Loucy (cell line): ENCODE results near the gene TMEM200C.

Source experiments
- H2AFZ ChIP-seq: fragments of 200-600 bp; sonication (generic); 2 replicates; pipeline ENCODE4 v1.6.0; 2016; ENCODE audit warnings: antibody characterized with exemption, mild to moderate bottlenecking, low read length, moderate library complexity
- H3F3A ChIP-seq: fragments of 200-600 bp; 2 replicates; pipeline ENCODE4 v1.6.0; 2016; ENCODE audit warnings: antibody characterized with exemption, low read depth, mild to moderate bottlenecking
- H3K27me3 ChIP-seq: fragments of 200-600 bp; sonication (generic); 2 replicates; pipeline ENCODE4 v1.6.1; 2014; ENCODE audit warnings: low read length, mild to moderate bottlenecking; ENCODE audit not compliant: insufficient read depth, poor library complexity, severe bottlenecking
- H3K36me3 ChIP-seq: fragments of 200-600 bp; sonication (generic); 2 replicates; pipeline ENCODE4 v1.6.1; 2016; ENCODE audit warnings: low read length; ENCODE audit not compliant: insufficient read depth
- H3K4me1 ChIP-seq: fragments of 200-600 bp; sonication (generic); 2 replicates; pipeline ENCODE4 v1.5.1; 2014; ENCODE audit warnings: low read length, mild to moderate bottlenecking; ENCODE audit not compliant: insufficient read depth, poor library complexity, severe bottlenecking
- H3K4me2 ChIP-seq: fragments of 200-600 bp; sonication (generic); 2 replicates; pipeline ENCODE4 v1.6.0; 2014; ENCODE audit warnings: antibody characterized with exemption, low read length, low read depth, mild to moderate bottlenecking; ENCODE audit not compliant: poor library complexity, severe bottlenecking
- H3K4me3 ChIP-seq: fragments of 200-600 bp; sonication (generic); 2 replicates; pipeline ENCODE4 v1.5.1; 2014; ENCODE audit warnings: low read length, mild to moderate bottlenecking, mixed read lengths; ENCODE audit not compliant: poor library complexity, severe bottlenecking
- H3K79me2 ChIP-seq: fragments of 200-600 bp; sonication (generic); 2 replicates; pipeline ENCODE4 v1.6.1; 2014; ENCODE audit warnings: low read length; ENCODE audit not compliant: insufficient read depth
- H3K9ac ChIP-seq: fragments of 200-600 bp; sonication (generic); 2 replicates; pipeline ENCODE4 v1.6.0; 2014; ENCODE audit warnings: mild to moderate bottlenecking, low read depth, low read length, moderate library complexity; ENCODE audit not compliant: poor library complexity, severe bottlenecking
- H3K9me2 ChIP-seq: fragments of 200-600 bp; sonication (generic); replicated peaks from 2 replicates; pipeline ENCODE4 v1.6.1; 2016; ENCODE audit warnings: low read depth, low read length, mixed read lengths
- H3K9me3 ChIP-seq: fragments of 200-600 bp; sonication (generic); 2 replicates; pipeline ENCODE4 v1.6.1; 2014; ENCODE audit warnings: mild to moderate bottlenecking, antibody characterized with exemption, low read length, low read depth; ENCODE audit not compliant: insufficient read depth
- H4K20me1 ChIP-seq: fragments of 200-600 bp; sonication (generic); 2 replicates; pipeline ENCODE4 v1.6.0; 2014; ENCODE audit warnings: antibody characterized with exemption, low read length, mild to moderate bottlenecking; ENCODE audit not compliant: insufficient read depth, poor library complexity, severe bottlenecking
- CTCF ChIP-seq: fragments of 200-600 bp; sonication (generic); conservative IDR thresholded peaks from 2 replicates; pipeline ENCODE4 v1.5.1; 2014; ENCODE audit warnings: mild to moderate bottlenecking, antibody characterized with exemption, low read length
- EZH2phosphoT487 ChIP-seq: fragments of 200-600 bp; IDR thresholded peaks from 2 replicates; pipeline ENCODE4 v1.6.1; 2018; ENCODE audit warnings: antibody characterized with exemption, mild to moderate bottlenecking, moderate library complexity, borderline replicate concordance

The TMEM200C gene

GRCh38 chr18:5912566-5912965 lies 17.2 kb upstream of the TMEM200C start:
- Histone ChIP-seq H3K36me3 (no peaks in the 10 kb centered on the region), H3K9ac (no peak overlapping the region), H2AFZ (no peak overlapping the region), H3K27me3 (no peaks in the 10 kb centered on the region), H3K9me2 (no peaks in the 10 kb centered on the region), H3K79me2 (no peaks in the 10 kb centered on the region), H4K20me1 (no peaks in the 10 kb centered on the region), H3K4me2 (no peak overlapping the region), H3K4me1 (no peaks in the 10 kb centered on the region), H3K4me3 (no peak overlapping the region), H3K9me3 (no peaks in the 10 kb centered on the region; the same call in 1 of the 2 replicates), H3F3A (no peaks in the 10 kb centered on the region)
- TF ChIP-seq CTCF (no peak), EZH2phosphoT487 (no peak)

GRCh38 chr18:5909125-5909524 lies 13.8 kb upstream of the TMEM200C start:
- Histone ChIP-seq H3K9me3 (no peaks in the 10 kb centered on the region; the same call in 1 of the 2 replicates), H3K9me2 (no peaks in the 10 kb centered on the region), H3K9ac (no peak overlapping the region), H3K4me2 (no peak overlapping the region), H3K36me3 (no peaks in the 10 kb centered on the region), H3K79me2 (no peaks in the 10 kb centered on the region), H3F3A (no peaks in the 10 kb centered on the region), H3K27me3 (no peaks in the 10 kb centered on the region), H3K4me3 (no peak overlapping the region), H3K4me1 (no peaks in the 10 kb centered on the region), H2AFZ (no peak overlapping the region), H4K20me1 (no peaks in the 10 kb centered on the region)
- TF ChIP-seq EZH2phosphoT487: no peak
- TF ChIP-seq CTCF: no peak

- TF ChIP-seq CTCF: no peak
- TF ChIP-seq EZH2phosphoT487: no peak
- no peaks in the 10 kb centered on the region; the same call in 1 of the 2 replicates for H3K9me3 ChIP-seq
- H3K4me1 ChIP-seq: no peaks in the 10 kb centered on the region
- H3K4me2 ChIP-seq: no peak overlapping the region
- no peaks in the 10 kb centered on the region for H4K20me1 ChIP-seq
- H3K9ac ChIP-seq: no peak overlapping the region
- no peaks in the 10 kb centered on the region for H3K36me3 ChIP-seq
- H3F3A ChIP-seq: no peaks in the 10 kb centered on the region
- H3K79me2 ChIP-seq: no peaks in the 10 kb centered on the region
- no peak overlapping the region for H2AFZ ChIP-seq
- H3K4me3 ChIP-seq: no peak overlapping the region
- no peaks in the 10 kb centered on the region for H3K9me2 ChIP-seq
- no peaks in the 10 kb centered on the region for H3K27me3 ChIP-seq
Observed at GRCh38 chr18:5903386-5903785, 8.1 kb upstream of the TMEM200C start.
